Liver (tissue), 9 donors: ENCODE results near the gene DOCK1. TPM values are rescaled to one million over a fixed set of nuclear protein-coding genes. Genes with fewer than 3 reads are reported as not detected.

Experiments used
- DNase-seq: peaks from one replicate; pipeline ENCODE4 v3.0.0-alpha.2; 2017; ENCODE audit warnings: low spot score
- H3K27ac ChIP-seq, 2 donors: one replicate each; pipeline ENCODE4 v1.7.0; 2013; ENCODE audit warnings: inconsistent platforms in 2 of 2, low read length in 2 of 2, control low read depth in 1 of 2, low read depth in 1 of 2, mild to moderate bottlenecking in 1 of 2
- H3K27me3 ChIP-seq, 4 donors: one replicate each; pipeline versions ENCODE4 v1.6.1 to v1.7.0; 2013; ENCODE audit warnings: low read length in 3 of 4, inconsistent platforms in 1 of 4, mild to moderate bottlenecking in 1 of 4, moderate library complexity in 1 of 4; ENCODE audit not compliant: control insufficient read depth in 4 of 4, insufficient read depth in 4 of 4
- H3K36me3 ChIP-seq, 4 donors: one replicate each; pipeline versions ENCODE4 v1.6.1 to v1.7.0; 2013; ENCODE audit warnings: low read length in 3 of 4, mild to moderate bottlenecking in 3 of 4, low read depth in 1 of 4, moderate library complexity in 1 of 4; ENCODE audit not compliant: control insufficient read depth in 4 of 4, insufficient read depth in 3 of 4
- H3K4me1 ChIP-seq, 4 donors: one replicate each; pipeline versions ENCODE4 v1.6.1 to v1.7.0; 2013; ENCODE audit warnings: low read length in 3 of 4, mild to moderate bottlenecking in 3 of 4, moderate library complexity in 1 of 4; ENCODE audit not compliant: control insufficient read depth in 4 of 4, insufficient read depth in 4 of 4
- H3K4me3 ChIP-seq, 3 donors: one replicate each; pipeline versions ENCODE4 v1.6.1 to v1.7.0; 2013; ENCODE audit warnings: low read length in 3 of 3, control low read depth in 1 of 3, low read depth in 1 of 3, mild to moderate bottlenecking in 1 of 3
- H3K9ac ChIP-seq, 2 donors: one replicate each; pipeline ENCODE4 v1.7.0; 2013; ENCODE audit warnings: low read length in 2 of 2, mild to moderate bottlenecking in 2 of 2, moderate library complexity in 2 of 2, control low read depth in 1 of 2, low read depth in 1 of 2
- H3K9me3 ChIP-seq, 4 donors: one replicate each; pipeline versions ENCODE4 v1.6.1 to v1.7.0; 2013; ENCODE audit warnings: low read length in 3 of 4; ENCODE audit not compliant: control insufficient read depth in 4 of 4
- EGR1 ChIP-seq, 2 donors: IDR thresholded peaks; 2 replicates each; pipeline ENCODE4 v1.6.1; 2016 to 2018; ENCODE audit warnings: antibody characterized with exemption in 2 of 2, low read depth in 2 of 2
- FOXA1 ChIP-seq: IDR thresholded peaks from 2 replicates; pipeline ENCODE4 v1.6.1; 2016; ENCODE audit warnings: antibody characterized with exemption
- FOXA2 ChIP-seq: IDR thresholded peaks from 2 replicates; pipeline ENCODE4 v1.6.1; 2016; ENCODE audit warnings: antibody characterized with exemption
- GABPA ChIP-seq, 2 donors: IDR thresholded peaks in 1 of 2; conservative IDR thresholded peaks in 1 of 2; 2 replicates each; pipeline ENCODE4 v1.6.1; 2016; ENCODE audit warnings: antibody characterized with exemption in 2 of 2, mild to moderate bottlenecking in 1 of 2, moderate library complexity in 1 of 2
- HNF4A ChIP-seq, 2 donors: conservative IDR thresholded peaks; 2 replicates each; pipeline ENCODE4 v1.6.1; 2016; ENCODE audit warnings: antibody characterized with exemption in 2 of 2, mild to moderate bottlenecking in 2 of 2
- JUND ChIP-seq, 2 donors: IDR thresholded peaks; 2 replicates each; pipeline ENCODE4 v1.6.1; 2016; ENCODE audit warnings: antibody characterized with exemption in 2 of 2
- NR2F2 ChIP-seq: IDR thresholded peaks from 2 replicates; pipeline ENCODE4 v1.6.1; 2016; ENCODE audit warnings: antibody characterized with exemption
- RAD21 ChIP-seq, 2 donors: IDR thresholded peaks; 2 replicates each; pipeline ENCODE4 v1.6.1; 2016; ENCODE audit warnings: antibody characterized with exemption in 2 of 2, mild to moderate bottlenecking in 2 of 2
- RXRA ChIP-seq, 2 donors: IDR thresholded peaks; 2 replicates each; pipeline ENCODE4 v1.6.1; 2017 to 2018; ENCODE audit warnings: antibody characterized with exemption in 2 of 2, mild to moderate bottlenecking in 1 of 2
- SP1 ChIP-seq: IDR thresholded peaks from 2 replicates; pipeline ENCODE4 v1.6.1; 2018; ENCODE audit warnings: antibody characterized with exemption, mild to moderate bottlenecking
- TAF1 ChIP-seq: conservative IDR thresholded peaks from 2 replicates; pipeline ENCODE4 v1.6.1; 2016; ENCODE audit warnings: antibody characterized with exemption, mild to moderate bottlenecking
- YY1 ChIP-seq: IDR thresholded peaks from 2 replicates; pipeline ENCODE4 v1.6.1; 2016; ENCODE audit warnings: antibody characterized with exemption, mild to moderate bottlenecking
- WGBS: extraction: QIAGEN DNeasy Blood & Tissue Kit; methylation state at CpG from one replicate; pipeline ENCODE4 v1.1.7; 2013; 5-methylcytosine and 5-hydroxymethylcytosine counted together
- polyA plus RNA-seq, 2 donors: library from polyadenylated mRNA; stranded (reverse) in 1 of 2; unstranded in 1 of 2; fragments of 200-250 nt in 1 of 2; fragments of >200 nt in 1 of 2; fragmentation: Nextera tagmentation in 1 of 2; extraction: Ambion mirVana in 1 of 2; gene quantifications; one replicate each; pipeline versions ENCODE4 v1.2.1 to v1.2.3, GENCODE V29; 2013 to 2015
- total RNA-seq, 2 donors: library from RNA; depleted of rRNA; stranded (reverse); fragments of >200 nt; gene quantifications; one replicate each; pipeline ENCODE4 v1.2.3, GENCODE V29; 2014
- TF ChIP-seq, protein P1 (sequence below): IDR thresholded peaks from 2 replicates; pipeline ENCODE4 v1.6.1; 2016; ENCODE audit warnings: antibody characterized with exemption
- TF ChIP-seq, protein P2 (sequence below): IDR thresholded peaks from 2 replicates; pipeline ENCODE4 v1.6.1; 2016; ENCODE audit warnings: antibody characterized with exemption
- TF ChIP-seq, protein P3 (sequence below): IDR thresholded peaks from 2 replicates; pipeline ENCODE4 v1.6.1; 2016; ENCODE audit warnings: antibody characterized with exemption
- TF ChIP-seq, protein P4 (sequence below): IDR thresholded peaks from 2 replicates; pipeline ENCODE4 v1.6.1; 2016; ENCODE audit warnings: antibody characterized with exemption, mild to moderate bottlenecking
- TF ChIP-seq, protein P5 (sequence below): fragments of 150-350 bp; IDR thresholded peaks from 2 replicates; pipeline ENCODE4 v1.5.1; 2017; ENCODE audit warnings: improper control_type of control experiment, low read depth, low read length; ENCODE audit not compliant: missing input control
- donor health status: healthy.
- donor health status: healthy.
- donor health status: healthy.
- donor health status: healthy.
- donor health status: healthy.

Gene DOCK1
- total and polyA plus RNA-seq, 4 donors: 3.8 to 28.8 (median 9.1) TPM

DNA sequence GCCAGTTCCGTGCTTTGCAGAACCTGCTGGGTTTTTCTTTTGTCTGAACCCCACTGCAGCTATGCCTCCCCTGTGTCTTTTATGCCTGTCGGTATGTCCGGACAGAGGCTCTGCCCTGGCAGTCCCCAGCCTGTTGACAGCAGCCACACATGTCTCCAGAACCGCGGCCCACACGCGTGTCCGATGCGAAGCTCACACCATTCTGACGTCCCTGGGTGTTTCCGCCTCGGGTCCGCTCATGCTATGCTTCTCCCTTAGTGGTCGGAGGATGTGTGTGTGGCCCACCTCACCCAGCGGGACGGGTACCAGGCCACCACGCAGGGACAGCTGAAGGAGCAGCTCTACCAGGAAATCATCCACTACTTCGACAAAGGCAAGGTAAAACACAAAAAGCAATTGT is 479.3 kb downstream of the DOCK1 start:
- TF ChIP-seq TAF1 (no peak), EGR1 (IDR thresholded peaks at IDR 0.05; ENCODE audit: low read depth in 2 of 2) (no peak), RAD21 (IDR thresholded peaks at IDR 0.05) (no peak), FOXA1 (no peak), NR2F2 (no peak), RXRA (IDR thresholded peaks at IDR 0.05) (no peak)
- TF ChIP-seq, protein P1, sequence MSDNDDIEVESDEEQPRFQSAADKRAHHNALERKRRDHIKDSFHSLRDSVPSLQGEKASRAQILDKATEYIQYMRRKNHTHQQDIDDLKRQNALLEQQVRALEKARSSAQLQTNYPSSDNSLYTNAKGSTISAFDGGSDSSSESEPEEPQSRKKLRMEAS: no peak
- H3K36me3 ChIP-seq: peaks cover 0 to 12% (median 4%) of the 10 kb centered on the region in 4 donors
- H3K9ac ChIP-seq: no peak overlapping the region
- H3K4me3 ChIP-seq: no peak overlapping the region
- DNase-seq: no peak
- H3K9me3 ChIP-seq: no peaks in the 10 kb centered on the region
- H3K27me3 ChIP-seq: no peaks in the 10 kb centered on the region
- H3K4me1 ChIP-seq: no peaks in the 10 kb centered on the region
- H3K27ac ChIP-seq: no peak overlapping the region
- 91% methylated on average over 18 of the region's 18 CpGs for WGBS

DNA sequence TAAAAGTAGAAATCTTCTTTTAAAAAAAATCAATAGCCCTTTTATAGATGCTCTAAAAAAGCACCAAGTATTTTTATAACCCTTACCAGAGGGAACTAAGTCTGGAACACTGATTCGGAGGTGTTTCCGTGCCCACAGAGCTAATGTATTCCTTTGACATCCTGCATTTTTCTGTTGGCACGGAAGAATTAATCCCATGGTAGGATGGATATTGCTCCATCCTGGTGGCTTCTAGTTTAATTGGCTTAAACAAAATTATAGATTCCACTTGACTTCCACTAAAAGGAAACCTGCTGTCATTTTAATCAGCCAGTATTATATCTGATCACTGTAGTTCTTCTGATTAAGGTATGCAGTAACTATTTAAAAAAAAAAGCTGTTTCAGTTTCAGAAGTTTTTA is 479.8 kb downstream of the DOCK1 start:
- TF ChIP-seq RXRA (IDR thresholded peaks at IDR 0.05): no peak
- TF ChIP-seq RAD21 (IDR thresholded peaks at IDR 0.05): no peak
- TF ChIP-seq, protein P2, sequence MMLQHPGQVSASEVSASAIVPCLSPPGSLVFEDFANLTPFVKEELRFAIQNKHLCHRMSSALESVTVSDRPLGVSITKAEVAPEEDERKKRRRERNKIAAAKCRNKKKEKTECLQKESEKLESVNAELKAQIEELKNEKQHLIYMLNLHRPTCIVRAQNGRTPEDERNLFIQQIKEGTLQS: no peak
- TF ChIP-seq TAF1: no peak
- TF ChIP-seq SP1: no peak
- no peak for TF ChIP-seq GABPA (IDR thresholded peaks at IDR 0.05 in 1 of 2, conservative IDR thresholded peaks at IDR 0.05 in 1 of 2)
- no peak for TF ChIP-seq FOXA2
- no peak for TF ChIP-seq HNF4A (conservative IDR thresholded peaks at IDR 0.05)
- TF ChIP-seq, protein P3, sequence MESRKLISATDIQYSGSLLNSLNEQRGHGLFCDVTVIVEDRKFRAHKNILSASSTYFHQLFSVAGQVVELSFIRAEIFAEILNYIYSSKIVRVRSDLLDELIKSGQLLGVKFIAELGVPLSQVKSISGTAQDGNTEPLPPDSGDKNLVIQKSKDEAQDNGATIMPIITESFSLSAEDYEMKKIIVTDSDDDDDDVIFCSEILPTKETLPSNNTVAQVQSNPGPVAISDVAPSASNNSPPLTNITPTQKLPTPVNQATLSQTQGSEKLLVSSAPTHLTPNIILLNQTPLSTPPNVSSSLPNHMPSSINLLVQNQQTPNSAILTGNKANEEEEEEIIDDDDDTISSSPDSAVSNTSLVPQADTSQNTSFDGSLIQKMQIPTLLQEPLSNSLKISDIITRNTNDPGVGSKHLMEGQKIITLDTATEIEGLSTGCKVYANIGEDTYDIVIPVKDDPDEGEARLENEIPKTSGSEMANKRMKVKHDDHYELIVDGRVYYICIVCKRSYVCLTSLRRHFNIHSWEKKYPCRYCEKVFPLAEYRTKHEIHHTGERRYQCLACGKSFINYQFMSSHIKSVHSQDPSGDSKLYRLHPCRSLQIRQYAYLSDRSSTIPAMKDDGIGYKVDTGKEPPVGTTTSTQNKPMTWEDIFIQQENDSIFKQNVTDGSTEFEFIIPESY: no peak
- no peak for TF ChIP-seq EGR1 (IDR thresholded peaks at IDR 0.05; ENCODE audit: low read depth in 2 of 2)
- TF ChIP-seq, protein P4, sequence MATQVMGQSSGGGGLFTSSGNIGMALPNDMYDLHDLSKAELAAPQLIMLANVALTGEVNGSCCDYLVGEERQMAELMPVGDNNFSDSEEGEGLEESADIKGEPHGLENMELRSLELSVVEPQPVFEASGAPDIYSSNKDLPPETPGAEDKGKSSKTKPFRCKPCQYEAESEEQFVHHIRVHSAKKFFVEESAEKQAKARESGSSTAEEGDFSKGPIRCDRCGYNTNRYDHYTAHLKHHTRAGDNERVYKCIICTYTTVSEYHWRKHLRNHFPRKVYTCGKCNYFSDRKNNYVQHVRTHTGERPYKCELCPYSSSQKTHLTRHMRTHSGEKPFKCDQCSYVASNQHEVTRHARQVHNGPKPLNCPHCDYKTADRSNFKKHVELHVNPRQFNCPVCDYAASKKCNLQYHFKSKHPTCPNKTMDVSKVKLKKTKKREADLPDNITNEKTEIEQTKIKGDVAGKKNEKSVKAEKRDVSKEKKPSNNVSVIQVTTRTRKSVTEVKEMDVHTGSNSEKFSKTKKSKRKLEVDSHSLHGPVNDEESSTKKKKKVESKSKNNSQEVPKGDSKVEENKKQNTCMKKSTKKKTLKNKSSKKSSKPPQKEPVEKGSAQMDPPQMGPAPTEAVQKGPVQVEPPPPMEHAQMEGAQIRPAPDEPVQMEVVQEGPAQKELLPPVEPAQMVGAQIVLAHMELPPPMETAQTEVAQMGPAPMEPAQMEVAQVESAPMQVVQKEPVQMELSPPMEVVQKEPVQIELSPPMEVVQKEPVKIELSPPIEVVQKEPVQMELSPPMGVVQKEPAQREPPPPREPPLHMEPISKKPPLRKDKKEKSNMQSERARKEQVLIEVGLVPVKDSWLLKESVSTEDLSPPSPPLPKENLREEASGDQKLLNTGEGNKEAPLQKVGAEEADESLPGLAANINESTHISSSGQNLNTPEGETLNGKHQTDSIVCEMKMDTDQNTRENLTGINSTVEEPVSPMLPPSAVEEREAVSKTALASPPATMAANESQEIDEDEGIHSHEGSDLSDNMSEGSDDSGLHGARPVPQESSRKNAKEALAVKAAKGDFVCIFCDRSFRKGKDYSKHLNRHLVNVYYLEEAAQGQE: no peak
- TF ChIP-seq, protein P1: no peak
- TF ChIP-seq, protein P5, sequence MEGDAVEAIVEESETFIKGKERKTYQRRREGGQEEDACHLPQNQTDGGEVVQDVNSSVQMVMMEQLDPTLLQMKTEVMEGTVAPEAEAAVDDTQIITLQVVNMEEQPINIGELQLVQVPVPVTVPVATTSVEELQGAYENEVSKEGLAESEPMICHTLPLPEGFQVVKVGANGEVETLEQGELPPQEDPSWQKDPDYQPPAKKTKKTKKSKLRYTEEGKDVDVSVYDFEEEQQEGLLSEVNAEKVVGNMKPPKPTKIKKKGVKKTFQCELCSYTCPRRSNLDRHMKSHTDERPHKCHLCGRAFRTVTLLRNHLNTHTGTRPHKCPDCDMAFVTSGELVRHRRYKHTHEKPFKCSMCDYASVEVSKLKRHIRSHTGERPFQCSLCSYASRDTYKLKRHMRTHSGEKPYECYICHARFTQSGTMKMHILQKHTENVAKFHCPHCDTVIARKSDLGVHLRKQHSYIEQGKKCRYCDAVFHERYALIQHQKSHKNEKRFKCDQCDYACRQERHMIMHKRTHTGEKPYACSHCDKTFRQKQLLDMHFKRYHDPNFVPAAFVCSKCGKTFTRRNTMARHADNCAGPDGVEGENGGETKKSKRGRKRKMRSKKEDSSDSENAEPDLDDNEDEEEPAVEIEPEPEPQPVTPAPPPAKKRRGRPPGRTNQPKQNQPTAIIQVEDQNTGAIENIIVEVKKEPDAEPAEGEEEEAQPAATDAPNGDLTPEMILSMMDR: no peak
- no peak for TF ChIP-seq FOXA1
- TF ChIP-seq NR2F2: no peak
- no peak for TF ChIP-seq JUND (IDR thresholded peaks at IDR 0.05)
- no peak for TF ChIP-seq YY1
- 98% methylated on average over 3 of the region's 3 CpGs for WGBS
- peaks cover 0 to 12% (median 4%) of the 10 kb centered on the region in 4 donors for H3K36me3 ChIP-seq
- DNase-seq: no peak
- H3K27me3 ChIP-seq: no peaks in the 10 kb centered on the region
- no peaks in the 10 kb centered on the region for H3K9me3 ChIP-seq
- H3K4me1 ChIP-seq: no peaks in the 10 kb centered on the region
- no peak overlapping the region for H3K9ac ChIP-seq
- no peak overlapping the region for H3K27ac ChIP-seq
- H3K4me3 ChIP-seq: no peak overlapping the region
